UCSD-AML1 (cell line): Measurements from ENCODE around the gene PACS1.
"Not testable (repeated sequence)": the region's sequence is repeated elsewhere in the genome, so short reads cannot be mapped to it uniquely, and the experiment has no call there.

Experiments
- DNase-seq: peaks from one replicate; lab custom pipeline; 2025; ENCODE audit not compliant: unreplicated experiment; lab: John Stamatoyannopoulos, UW

Gene PACS1

DNA sequence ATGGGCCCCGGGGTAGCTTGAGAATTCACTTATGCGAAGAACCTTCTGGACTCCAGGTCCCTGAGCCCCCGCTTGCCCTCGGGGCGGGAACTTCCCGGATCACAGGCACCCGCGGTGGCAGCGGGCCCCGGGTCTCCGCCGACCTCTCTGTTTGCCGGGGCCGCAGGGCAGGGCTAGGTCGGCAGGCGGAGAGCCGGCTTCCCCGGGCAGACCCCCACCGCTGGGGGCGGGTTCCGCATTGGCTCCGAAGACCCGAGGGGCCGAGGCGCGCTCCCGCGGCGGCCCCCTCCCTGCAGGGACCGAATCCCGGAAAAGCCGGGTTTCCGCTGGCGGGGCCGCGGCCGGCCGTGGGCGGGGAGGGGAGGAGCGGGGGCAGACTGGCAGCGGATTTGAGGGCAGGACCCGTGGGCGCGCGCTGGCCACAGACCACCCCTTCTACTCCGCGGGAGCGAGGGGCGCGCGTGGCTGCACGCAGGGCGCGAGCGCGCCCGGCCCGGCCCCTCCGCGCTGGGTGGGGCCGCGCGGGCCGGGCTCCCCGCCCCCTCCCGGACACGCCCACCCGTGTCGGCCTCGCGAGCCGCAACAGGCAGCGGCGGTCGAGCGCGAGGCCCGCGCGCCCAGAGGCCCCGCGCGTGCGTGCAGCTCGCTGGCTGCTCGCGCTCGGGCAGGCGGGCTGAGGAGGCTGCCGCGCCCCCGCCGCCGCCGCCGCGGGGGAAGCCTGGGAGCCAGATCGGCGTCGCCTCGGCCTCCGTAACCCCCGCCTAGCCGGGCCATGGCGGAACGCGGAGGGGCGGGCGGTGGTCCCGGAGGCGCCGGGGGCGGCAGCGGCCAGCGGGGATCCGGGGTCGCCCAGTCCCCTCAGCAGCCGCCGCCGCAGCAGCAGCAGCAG is at the start of gene PACS1:
TSS of gene PACS1 (plus strand) at position 558 of the 889 bp plus-strand sequence. CDS start at position 773, 215 bp downstream.
- DNase-seq = peak; percentile 88

- peak; percentile 81 for DNase-seq
Observed at GRCh38 chr11:66020618-66021357, 49.3 kb upstream of the PACS1 start.

DNA sequence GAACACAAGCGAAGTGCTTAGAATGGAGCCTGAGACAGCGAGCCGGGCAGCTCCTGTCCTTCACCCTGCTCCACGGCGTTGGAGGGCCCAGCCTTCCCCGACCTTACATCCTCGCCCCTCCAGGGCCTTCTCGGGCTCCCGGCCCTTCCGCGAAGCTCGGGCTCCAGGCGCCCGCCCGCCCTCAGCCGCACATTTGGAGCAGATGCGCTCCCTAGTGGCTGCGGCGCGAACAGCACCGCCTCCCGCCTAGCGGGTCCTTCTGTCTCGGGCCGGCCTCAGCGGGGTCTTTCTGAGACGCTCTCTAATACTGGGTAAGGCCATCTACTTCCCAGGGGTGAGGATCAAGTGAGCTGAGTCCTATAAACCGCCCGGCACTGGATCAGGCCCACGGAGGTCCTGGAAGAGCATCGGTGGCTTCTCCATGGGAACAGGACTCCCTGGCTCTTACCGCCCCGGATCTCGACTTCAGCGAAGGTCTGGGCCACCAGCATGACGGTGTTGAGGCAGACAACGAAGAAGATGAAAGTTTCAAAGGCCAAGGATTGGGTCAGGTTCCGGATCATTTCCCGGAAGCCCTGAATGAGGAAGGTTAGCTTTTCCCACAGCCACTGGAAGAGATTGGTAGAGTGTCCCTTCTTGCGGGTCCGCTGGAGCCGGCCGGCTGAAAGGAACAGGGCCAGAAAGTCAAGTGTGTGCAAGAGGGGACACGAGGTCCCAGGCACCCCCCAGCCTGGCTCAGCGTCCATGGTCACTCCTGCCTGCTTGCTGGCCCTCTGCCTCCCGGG is 47.5 kb upstream of the PACS1 start:
- DNase-seq = peak; percentile 79

DNA sequence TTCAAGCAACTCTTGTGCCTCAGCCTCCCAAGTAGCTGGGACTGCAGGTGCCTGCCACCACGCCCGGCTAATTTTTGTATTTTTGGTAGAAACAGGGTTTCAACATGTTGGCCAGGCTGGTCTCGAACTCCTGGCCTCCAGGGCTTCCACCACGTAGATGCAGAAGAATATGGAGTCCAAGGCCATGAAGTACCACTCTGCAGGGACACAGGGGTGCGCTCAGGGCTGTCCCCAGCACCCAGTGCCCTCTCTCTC is 47.0 kb upstream of the PACS1 start:
- DNase-seq = not testable (repeated sequence)

- no peak for DNase-seq
Observed at GRCh38 chr11:66026017-66026529, 44.0 kb upstream of the PACS1 start, which contains the start of gene CATSPER1. Gene CATSPER1, minus strand, starts transcription at chr11:66026479. Its CDS starts 100 bp downstream, at chr11:66026379.

GRCh38 chr11:66032957-66033735 is 36.9 kb upstream of the PACS1 start:
- no peak for DNase-seq

- no peak for DNase-seq
Observed at GRCh38 chr11:66035653-66036333, 34.3 kb upstream of the PACS1 start.

DNA sequence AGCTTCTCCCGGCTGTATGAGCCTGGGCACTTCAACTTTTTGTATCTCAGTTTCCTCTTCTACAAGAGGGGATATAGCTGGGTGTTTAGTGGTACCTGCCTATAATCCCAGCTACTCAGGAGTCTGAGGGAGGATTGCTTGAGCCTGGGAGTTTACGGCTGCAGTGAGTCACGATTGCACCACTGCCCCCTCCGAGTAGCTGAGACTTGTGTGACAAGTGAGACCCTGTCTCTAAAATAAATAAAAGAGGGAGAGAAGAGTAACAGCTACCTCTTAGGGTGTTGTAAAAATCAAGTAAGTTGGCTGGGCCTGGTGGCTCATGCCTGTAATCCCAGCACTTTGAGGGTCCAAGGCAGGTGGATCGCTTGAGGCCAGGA is 33.8 kb upstream of the PACS1 start:
- no peak for DNase-seq

GRCh38 chr11:66037327-66037726 is 32.7 kb upstream of the PACS1 start:
- DNase-seq = no peak

DNA sequence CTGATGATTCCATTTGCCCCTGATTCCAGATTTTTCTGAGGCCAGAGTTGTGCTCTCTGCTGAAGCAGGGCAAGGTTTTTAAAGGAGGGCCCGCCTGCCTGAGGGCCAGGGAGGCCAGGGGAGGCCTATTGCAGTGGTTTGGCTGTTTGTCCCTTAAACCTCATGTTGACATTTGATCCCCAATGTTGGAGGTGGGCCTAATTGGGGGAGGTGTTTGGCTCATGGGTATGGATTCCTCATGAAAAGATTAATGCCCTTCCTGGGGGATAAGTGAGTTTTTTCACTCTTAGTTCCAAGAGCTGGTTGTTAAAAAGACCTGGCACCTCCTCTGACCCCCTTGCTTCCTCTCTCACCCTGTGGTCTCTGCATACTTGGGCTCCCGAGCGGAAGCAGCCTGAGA is 30.3 kb upstream of the PACS1 start:
- no peak for DNase-seq

DNA sequence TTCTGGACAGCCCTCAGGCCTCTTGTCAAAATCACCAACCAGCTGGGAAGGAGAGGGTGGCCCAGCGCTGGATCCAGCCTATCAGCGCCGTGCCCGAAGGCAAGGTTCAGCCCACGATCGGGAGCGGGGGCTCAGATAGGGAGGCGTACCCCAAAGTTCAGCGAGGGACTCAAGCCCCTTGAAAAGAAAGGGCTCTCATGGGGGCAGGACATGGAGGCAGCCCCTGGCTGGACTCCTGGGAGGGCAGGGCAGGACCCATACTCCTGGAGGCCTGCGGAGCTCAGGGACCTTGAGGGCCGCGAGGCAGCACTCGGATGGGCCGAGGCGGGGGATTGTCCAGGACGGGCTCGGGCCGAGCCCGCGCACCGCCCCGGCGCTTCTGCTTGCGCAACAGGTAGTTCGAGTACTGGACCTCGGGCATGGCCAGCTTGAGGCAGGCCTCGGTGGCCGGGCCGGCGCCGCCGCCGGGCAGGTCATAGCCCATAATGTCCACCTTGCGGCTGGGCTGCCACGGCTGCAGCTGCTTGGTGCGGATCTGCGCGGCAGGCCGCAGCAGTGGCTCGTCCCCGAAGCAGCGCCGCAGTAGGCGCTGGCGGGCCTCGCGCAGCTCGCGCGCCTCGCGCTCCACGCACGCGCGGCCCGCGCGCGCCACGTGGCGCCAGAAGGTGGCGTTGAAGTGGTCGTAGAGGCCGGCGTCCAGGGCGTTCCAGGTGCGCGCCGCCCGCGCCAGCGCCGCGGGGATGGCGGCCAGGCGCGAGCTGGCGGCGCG is 27.7 kb upstream of the PACS1 start:
- DNase-seq = no peak

DNA sequence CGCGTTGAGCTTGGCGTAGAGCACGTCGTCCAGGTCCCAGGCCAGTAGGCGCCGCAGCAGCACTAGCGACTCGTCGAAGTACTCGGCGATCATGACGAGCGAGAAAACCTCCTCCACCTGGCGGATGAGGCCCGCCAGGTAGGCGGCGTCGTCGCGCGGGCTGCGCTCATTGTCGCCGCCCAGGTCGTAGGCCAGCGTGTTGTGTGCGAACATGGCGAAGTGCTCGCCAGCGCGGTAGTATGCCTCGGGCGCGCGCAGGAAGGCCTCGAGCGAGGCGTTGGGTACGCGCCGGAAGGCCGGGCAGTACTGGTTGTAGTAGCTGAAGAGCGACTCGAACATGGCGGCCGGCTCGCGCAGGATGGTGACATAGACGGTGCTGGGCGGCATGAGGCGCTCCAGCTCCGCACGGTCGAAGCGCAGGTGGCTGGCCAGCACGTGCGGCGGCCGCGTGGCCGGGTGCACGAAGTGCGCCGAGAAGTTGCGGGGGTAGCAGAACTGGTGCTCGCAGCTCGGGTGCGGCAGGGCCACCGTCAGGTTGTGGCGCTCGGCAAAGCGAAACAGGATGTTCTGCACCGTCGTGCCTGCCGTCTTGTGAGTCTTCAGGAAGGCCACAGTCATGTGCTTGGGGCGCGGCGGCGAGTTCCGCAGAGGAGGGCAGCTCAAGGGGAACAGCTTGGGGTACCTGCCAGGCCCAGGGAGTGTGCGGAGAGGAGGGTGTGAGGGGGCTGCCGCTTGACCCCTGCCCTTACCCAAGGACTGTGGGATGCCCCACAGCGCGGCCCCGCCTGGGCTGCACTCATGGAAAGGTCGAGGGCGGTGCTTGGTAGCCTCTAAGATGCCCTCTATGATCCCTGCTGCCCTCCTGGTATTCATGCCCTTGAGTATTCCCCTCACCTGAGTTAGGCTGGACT is 26.8 kb upstream of the PACS1 start:
- DNase-seq = no peak

DNA sequence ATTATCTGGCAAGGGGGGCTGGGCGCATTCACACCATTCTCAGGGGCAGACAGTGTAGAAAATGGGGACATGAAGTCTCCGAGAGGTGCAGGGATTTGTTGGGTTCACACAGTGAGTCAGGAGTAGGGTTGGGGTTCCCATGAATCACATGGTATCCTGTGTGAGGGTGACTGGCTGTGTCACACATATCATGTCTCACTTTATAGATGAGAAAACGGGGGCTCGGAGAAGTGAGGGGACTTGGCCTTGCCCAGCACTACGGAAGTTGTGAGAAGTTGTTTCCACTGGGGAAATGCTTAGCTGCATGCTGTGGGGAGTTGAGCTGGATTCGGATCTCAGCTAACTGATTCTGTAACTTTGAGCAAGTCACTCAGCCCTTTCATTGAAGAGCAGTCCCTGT is 25.3 kb upstream of the PACS1 start:
- no peak for DNase-seq

- peak; percentile 78 for DNase-seq
Observed at GRCh38 chr11:66045177-66045639, 24.9 kb upstream of the PACS1 start.

DNA sequence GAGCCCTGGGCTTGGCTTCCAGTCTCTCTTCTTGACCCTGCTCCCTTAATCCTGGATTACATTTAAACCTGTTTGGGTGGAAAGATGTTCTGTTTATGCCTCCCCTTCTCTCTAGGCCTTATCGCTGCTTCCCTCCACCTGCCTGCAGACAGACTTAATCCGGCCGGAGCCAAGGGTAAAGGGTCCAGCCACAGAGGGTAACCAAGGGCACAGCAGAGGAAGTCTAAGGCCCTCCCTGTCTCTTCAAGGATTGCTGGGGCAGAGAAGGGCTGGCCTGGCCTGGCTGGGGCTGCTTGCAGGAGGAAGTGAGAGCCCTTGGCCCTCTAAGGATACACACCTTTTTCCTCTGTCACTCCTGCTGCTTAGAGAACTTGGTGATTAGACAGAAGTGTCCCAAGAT is 23.2 kb upstream of the PACS1 start:
- DNase-seq = no peak

DNA sequence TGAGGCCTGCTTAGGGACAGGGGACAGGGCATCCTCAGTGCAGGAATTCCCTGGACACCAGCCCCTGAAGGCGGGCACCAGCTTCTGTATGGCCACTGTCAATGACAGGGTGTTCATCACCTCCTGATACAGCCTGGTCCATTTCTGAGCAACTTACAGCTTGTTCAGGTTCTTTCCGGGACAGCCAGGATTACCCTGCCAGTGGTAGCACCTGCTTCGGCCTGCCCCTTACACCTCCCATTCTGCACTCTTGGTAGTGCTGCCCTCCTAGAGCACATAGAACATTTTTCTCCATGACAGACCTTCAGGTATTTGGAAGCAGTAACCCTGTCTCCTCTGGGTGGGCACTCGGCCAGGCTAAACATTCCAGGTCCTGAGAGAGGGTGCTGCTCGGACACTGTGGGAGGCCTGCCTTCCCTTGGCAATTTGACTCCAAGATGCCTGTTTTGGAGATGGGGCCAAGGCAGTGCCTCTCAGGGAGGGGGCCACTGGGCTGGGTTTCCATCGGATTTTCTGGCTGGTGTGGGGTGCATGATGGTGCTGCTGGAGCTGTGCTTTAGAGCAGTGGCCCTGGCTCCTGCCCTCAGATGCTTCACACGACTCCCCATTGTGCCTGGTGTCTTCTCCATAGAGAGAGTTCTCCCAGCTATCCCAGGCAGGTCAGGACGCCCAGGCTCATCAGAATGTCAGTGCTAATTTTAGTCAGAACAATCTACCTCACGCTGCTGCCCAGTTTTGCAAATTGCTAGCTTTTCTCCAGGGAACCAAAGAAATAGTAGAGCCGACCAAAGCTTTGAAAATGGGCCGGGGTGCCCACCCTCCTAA is 22.3 kb upstream of the PACS1 start:
- no peak for DNase-seq
